ENCODE data around the gene HOXC13.
A peak's percentile ranks its signal among the peaks of the same experiment; 100 is the strongest.

The HOXC13 gene, protein sequence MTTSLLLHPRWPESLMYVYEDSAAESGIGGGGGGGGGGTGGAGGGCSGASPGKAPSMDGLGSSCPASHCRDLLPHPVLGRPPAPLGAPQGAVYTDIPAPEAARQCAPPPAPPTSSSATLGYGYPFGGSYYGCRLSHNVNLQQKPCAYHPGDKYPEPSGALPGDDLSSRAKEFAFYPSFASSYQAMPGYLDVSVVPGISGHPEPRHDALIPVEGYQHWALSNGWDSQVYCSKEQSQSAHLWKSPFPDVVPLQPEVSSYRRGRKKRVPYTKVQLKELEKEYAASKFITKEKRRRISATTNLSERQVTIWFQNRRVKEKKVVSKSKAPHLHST

DNA sequence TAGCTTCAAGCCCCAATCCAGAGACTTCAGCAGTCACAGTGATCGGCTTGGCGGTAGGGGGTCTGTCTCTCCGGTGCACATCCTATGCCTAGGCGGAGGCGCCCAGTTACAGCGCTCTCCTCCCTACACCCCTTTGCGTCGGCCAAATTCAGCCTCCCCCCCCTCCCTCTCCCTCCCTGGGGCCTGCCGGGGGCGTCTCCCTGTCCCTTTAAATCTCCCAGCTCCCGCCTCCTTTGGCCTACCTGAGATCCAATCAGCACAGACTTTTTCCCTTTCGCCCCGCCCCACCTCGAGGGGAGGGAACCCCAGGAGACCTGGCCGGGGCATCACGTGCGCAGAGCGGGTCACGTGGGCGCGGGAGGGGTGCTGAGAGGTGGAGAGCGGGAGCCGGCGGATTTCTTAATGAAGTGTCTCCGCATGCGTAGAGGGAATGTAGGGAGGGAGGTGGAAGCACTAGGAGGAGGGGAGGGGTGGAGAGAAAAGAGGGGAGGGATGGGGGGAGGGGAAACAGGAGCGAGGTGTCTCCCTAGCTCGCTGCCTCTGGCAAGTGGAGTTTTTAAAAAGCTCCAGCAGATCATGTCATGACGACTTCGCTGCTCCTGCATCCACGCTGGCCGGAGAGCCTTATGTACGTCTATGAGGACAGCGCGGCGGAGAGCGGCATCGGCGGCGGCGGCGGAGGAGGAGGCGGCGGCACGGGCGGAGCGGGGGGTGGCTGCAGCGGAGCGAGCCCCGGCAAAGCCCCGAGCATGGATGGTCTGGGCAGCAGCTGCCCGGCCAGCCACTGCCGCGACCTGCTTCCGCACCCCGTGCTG lies at the start of gene HOXC13:
HOXC13 (plus strand) TSS at position 506 of the 815 bp plus-strand sequence; CDS start at position 582, 76 bp downstream.
- peak; percentile 99 for DNase-seq

DNA sequence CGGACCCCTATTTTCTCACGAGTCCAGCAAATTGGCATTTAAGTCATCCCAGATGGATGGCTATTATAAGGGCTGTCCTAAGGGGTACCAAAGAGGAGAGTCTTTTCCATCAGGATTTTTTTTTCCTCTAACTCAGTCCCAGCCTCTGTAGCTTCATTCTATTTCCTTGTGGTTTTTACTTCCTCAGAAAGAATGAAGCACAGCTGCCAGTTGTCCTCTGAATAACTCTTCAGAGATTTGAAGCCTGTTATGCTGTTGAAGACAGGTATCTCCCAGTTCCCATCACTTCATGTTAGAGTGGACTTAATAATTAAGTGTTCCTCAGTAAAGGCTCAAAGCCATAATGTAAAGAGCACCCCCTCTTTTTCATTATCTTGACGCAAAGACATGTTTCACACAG lies 48.5 kb upstream of the HOXC13 start:
- DNase-seq = no peak

DNA sequence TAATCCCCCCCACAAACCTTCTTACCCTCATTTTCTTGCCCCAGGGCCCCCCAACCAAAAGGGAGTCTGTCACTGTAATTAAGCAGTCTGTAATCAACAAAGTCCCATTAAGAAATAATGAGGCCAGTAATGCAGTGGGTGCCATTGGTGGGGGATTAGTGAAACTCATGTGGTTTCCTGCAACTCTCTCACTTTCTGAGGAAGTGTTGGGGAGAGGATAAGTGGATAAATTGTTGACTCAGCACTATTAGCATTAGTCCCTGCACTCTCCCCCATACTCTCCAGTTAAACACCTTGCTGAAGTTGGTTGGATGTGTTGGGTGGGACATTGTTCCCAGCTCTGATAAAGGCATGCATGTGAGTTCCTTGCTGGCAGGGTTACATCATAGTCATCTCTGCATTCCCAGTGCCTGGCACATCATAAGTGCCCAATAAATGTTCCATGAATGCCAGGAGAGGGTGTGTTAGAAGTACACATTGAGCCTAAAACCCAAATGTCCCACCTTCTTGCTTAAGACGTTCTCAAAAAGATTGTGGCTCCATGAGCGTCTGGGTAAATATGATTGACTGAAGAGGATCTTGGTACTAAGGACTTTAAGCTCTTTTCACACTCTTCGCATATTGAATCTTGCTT lies 45.8 kb upstream of the HOXC13 start:
- no peak for DNase-seq

DNA sequence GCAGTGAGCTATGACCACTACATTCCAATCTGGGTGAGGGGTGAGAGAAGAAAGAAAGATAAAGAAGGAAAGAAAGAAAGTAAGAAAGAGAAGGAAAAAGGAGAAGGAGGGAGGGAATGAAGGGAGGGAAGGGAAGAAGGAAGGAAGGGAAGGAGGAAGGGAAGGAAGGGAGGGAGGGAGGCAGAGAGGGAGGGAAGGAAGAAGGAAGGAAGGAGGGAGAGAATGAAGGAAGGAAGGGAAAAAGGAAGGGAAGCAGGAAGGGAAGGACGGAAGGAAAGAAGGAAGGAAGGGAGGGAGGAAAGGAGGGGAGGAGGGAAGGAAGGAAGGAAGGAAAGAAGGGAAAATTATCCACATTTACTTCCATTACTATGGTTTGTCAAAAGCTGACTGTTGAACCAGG lies 39.4 kb upstream of the HOXC13 start:
- DNase-seq = no peak

DNA sequence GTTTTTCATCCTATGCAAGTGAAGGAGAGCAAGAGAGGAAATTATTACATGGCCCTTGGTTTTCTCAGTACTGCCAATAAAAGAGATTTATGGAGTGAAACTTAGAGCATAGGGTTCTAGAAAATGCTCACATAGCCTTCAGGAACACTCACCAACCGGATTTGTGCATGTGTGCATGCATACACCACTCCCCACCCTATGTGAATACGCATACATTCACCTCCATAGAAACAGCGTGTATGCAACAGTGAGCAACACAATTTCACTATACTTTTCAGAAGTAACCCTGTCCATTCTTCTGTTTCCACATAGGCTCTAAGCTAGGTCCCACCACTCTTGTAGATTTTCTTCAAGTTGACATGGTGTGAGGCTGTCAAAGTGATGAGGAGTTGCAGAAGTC lies 31.5 kb upstream of the HOXC13 start:
- no peak for DNase-seq

DNA sequence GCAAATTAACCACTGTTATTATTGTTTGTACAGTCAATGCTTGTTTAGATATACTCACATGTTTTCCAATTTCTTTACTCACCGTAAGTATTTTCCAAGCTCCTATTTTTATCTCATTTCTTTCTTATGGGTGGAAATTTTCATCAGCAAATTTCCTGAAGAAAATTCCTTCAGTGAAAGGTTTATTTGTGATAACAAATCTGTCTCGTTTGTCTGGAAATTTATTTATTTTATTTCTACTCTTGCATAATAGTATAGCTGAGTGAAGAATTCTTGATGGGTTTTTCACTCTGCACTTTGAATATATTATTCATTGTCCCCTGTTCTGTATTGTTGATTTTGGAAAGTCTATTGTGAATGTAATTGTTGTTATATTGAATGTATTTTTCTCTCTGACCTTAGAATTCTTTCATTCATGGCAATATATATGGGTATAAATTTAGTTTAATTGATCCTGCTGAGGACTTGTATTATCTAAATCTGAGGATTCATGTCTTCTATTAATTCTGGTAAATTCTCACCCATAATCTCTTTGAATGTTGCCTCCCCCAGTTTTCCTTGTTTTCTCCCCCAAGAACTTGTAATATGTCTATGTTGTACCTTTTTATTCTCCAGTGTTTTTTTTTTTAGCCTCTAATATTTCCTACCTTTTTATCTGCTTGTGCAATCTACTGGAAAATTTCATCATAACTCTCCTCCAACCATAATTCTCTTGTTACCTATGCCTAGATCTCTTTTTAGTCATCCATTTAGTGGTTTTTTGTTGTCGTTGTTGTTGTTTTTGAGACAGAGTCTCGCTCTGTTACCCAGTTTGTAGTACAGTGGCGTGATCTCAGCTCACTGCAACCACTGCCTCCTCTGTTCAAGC lies 21.6 kb upstream of the HOXC13 start:
- DNase-seq = no peak

DNA sequence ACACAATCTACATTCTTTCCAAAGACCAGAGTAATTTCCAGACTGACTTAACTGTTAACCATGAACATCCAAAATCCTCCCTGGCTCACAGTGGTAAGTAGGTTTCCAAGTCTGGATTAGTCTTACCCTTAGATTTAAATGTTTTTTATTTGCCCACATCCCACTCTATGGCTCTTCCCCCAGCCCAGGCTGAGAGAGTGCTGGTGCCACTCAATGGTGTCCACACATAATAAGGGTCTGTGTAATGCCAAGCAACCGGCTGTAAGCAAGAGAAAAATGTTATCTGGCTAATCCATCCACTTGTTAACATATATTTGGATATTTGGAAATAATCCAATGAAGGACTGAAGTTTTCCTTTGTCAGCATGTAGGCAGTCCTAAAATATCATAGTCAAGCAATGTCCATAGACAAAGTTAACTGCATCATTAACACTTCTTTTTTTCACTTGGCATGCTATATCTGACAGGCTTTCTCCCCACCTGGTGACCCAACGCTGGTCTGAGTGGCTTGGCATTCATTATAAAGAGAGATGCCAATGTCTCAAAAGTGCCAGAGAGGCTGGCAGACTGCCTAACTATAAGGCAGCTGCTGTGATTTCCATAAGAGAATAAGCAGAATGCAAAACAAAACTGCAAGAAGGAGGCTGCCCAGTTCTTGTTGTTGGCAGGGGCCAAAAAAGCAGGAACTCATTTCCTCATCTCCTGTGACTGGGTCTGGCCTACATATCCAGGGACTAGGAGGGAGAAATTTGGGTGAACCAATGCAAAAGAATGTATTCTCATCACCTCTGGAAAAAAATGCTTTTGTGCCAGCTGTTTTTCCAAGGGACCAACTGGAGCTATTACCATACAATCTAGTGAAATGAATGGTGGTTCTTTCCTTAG lies 13.9 kb upstream of the HOXC13 start:
- DNase-seq = no peak

DNA sequence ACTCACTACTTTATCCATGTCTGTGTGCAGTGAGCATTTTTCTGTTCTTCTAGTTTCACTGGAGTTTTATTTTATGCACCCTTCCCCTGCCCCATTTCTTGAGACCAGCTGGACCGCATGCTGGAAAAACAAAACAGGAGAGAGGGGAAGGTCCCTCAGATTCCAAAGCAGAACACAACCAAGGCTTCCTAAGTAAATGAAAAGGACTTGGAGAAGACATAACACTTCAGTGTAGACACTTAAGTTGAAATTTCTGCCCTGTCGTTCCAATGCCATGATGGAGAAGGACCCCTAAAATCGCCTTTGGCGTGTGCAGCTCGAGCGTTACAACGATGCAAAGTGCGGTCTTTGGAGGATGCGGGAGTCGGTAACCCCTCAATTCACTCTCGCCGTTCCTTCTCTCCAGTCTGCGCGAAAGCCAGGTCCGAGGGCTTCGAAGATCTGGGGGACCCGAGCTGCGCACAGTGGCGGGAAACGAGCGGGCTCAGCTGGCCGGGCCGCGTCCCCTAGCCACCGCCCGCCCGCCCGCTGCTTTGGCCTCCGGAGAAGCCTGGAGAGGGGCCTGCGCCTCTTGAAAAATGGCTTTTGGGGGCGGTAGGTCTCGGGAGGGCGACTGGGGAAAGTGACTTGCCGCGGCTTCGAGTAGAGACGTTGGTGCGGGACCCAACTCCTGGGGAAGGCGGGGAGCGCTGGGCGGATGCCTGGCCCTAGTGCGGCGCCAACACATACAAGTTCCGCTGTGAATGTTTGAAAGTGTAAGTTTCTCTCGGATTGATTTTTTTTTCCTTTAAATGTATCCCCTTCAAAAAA lies 11.2 kb upstream of the HOXC13 start:
- no peak for DNase-seq

DNA sequence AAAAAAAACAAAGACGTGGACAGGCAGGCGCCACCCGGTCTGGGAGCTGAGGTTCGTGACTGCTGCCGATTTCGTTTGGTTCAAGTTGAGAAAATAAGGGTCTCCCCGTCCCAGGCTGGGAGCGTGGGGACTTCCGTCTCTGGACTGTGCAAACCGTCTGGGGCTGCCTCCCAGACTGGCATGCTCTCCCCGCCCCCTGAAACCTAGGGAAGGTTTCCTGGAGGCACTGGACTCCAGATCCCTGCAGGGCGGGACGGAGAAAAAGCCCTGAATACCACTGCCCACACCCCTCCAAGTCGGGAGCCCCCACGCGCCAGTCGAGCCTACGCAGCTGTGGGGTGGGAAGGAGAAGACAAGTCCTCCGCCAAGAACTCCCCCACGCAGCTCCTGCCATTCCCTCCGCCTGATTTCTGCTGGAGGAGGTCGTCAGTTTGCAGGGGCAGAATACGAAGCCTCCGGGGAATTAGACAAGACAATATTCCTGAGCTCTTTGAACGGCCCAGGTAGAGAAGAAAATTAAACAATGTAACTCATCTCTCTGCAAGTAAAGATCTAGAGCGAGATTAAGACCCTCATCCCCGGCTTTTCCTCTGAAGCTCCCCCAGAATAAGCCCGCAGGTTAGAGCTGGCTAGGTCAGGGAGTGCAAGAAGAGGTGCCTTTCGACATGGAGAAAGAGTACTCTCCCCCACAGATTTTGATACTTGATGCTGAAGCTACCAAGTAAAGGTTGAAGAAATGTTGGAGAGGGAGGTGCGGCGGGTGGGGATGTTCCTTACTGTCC lies 10.4 kb upstream of the HOXC13 start:
- no peak for DNase-seq

DNA sequence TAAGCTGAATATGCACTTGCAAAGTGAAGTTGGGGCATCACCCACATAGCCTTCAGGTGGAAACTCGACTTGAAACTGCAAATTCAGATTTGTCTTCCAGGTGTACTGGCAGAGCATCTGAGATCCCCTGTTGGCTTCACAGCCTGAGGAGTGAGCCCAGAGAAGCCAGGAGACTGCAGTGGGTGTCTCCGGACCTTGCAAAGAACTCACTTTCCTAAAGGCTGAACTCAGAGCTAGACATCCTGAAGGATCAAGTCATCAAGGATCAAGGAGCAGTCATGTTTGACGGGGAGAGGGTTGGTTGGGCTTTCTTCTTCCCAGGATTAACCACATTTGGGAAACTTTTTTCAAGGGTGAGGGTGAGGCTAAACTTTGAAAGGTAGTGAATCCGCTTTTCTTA lies 9.1 kb upstream of the HOXC13 start:
- DNase-seq = no peak

DNA sequence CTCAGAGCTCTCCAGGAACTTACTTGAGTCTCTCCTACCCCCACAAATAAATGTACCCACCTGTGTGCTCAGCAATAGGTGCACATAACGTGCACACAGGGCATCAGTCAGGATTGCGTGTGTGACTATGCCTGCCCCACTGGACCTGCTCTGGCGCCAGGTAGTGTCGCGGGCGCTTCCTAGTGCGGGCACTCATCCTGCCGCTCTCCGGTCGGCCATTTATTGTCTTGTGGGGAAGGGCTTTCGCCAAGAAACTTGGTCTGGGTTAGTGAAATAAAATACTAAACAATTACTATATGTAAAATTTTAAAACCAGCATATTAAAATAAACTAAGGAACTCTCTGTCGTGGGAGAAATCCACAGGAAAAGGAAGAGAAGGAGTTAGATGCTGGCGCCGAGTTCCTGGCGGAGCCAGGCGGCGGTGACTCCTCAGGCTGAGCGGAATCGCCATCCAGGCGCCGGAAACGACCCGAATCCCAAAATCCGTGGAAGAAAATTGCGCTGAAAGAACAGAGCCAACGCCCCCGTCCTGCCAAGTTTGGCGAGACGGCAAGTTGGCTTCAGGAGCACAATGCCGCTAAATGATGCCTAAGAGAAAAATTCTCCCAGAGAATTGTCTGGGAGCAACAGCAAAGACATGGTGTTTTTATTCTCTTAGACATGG lies 7.9 kb upstream of the HOXC13 start:
- no peak for DNase-seq

DNA sequence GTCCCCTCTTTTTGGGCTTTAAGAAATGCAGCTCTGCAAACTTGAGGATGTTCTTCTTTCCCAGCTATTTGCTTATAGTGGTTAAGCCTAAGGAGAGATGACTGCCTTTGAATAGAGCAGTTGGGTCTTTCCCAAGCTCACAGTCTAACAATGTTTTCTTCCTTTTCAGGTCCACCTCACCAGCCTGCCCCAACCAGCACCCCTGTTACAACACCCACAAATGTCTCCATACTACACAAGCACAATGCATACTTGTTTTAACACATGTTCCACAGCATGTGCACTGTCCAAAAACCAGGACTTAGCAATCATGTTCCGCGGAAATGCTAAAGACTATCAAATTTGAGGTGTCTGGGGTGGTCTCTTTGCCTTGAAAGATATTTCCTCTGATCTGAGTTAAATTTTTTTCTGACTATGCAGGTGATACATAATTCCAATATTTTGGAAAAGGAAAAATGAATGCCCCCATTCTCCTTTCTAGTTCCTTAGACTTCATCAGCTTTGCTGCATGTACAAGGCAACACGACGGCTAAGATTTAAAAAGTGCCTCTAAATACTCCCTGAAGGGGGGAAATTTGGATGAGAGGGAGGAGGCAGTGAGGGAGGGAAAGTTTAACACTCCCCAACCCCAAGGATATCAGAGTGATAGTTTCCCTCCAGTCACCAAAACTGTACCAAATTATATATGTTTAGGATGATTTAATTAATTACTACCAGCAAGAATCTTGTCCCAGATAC lies 6.6 kb upstream of the HOXC13 start:
- no peak for DNase-seq

DNA sequence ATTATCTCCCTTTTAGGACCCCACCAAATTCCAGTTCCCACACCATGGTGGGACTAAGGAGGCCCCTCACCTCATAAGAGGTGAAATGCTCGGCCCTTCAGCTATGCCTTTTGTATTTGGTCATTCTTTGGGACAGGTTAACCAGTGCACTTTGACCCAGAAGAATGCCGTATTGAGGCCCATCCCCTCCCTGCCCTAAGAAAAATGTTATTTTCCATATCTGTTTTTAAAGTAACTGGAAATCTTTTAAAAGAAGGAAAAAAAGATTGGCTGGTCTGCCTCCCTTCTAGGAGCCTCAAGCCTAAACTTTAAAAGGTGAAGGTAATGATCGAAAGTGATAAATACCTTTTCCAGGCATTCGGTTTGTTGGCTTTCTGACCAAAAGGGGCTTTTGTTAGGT lies 5.7 kb upstream of the HOXC13 start:
- DNase-seq = no peak

DNA sequence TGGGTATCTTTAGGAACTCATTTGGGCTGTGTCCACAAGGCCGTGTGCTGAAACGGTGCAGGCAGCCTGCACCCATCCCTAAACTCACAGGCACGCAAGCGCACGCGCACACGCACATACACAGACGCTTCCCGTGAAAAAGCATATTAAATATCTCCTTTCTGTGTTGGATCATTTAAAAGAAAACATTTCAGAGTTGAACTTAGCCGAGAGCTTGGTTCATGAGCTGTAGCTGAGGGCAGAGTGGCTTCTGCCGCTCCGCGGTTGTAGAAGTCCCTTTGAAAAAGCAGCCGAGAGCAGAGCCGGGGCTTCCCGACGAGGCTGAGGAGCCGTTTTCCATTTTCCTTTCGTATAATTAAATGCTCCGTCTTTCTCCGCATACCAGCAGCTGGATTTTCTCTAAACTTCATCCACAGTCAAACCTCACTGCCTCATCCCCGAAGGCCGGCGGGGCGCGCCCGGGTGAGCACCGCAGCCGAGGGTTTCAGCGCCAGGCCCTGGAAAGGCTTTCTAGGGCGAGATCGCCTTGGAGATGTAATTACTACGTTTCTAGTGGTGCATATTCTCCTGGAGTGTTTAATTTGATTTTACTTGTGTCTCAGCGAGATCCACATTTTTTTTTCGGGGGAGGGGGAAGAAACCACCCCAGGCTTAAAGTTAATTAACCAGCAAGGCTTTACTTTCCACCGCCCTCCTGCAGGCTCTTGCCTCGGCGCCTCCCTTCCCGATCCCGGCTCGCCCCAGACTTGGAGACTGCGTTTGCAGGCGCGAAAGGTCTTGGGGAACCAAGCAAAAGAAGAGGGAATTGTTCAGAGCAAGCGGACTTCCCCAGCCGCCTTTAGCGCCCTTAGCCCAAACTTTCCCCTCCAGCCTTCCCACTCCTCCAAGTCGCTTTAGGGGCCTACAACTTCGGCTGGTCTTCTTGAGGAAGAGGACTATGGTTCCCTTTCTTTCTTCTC lies 3.0 kb upstream of the HOXC13 start:
- no peak for DNase-seq

DNA sequence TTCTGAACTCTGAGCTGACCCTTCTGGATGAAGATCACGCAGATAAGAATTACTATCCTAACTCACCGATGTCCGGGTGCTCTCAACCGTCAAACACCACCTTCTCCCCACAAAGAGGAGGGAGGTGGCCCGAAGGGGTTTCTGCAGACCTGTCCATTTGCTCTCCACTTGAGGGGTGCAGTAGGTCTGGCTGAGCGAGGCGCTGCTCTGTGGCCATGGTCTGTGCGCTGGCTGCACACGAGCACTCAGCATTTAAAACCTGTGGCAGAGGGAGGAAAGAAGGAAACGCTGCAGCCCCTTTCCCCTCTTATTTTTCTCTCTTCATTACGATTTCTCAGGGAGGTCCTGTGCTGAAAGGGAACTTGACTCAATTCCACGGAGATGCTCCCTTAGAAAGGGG lies 1.5 kb upstream of the HOXC13 start:
- no peak for DNase-seq

DNA sequence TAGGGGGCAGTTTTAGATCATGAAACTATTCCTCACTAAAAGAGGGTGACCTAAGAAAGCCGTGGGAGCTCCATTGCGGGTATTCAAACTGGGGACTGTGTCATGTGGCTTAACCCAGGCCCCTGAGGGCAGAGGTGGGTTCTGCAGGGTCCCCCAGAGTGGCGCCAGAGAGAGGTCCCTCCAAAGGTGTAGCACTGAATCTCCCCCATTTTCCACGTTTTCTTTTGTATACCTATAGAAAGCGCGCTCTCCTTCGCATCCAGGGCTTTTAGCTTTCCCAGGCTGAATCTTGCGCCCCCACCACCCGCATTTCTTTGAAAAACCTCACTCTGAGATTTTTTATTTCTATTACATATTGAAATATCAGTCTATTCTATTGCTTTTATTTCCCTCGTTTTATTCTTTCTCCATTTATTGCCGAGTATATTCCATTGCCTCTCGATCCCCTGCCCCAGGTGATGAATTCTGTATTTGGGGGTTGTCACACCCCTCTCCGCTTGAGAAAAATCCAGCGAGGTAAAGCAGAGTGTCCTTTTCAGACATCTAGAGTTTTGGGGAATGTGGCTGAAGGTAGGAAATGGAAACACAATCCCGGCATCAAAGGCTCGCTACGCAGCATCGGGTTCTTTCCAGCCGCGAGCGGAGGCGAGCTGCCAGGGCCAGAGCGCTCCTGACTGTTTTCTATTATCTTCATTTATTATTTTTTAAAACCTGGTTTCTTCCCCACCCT lies 870 bp upstream of the HOXC13 start:
- DNase-seq = no peak

Data from T1000 (cell line).